ENCODE results near the gene CAPN3.

GRCh38 chr15:42456531-42456930 is 97.2 kb downstream of the CAPN3 start:
- TF ChIP-seq, protein P1, sequence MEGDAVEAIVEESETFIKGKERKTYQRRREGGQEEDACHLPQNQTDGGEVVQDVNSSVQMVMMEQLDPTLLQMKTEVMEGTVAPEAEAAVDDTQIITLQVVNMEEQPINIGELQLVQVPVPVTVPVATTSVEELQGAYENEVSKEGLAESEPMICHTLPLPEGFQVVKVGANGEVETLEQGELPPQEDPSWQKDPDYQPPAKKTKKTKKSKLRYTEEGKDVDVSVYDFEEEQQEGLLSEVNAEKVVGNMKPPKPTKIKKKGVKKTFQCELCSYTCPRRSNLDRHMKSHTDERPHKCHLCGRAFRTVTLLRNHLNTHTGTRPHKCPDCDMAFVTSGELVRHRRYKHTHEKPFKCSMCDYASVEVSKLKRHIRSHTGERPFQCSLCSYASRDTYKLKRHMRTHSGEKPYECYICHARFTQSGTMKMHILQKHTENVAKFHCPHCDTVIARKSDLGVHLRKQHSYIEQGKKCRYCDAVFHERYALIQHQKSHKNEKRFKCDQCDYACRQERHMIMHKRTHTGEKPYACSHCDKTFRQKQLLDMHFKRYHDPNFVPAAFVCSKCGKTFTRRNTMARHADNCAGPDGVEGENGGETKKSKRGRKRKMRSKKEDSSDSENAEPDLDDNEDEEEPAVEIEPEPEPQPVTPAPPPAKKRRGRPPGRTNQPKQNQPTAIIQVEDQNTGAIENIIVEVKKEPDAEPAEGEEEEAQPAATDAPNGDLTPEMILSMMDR (IDR thresholded peaks at IDR 0.05): no peak
- no peak for TF ChIP-seq EZH2phosphoT487 (IDR thresholded peaks at IDR 0.05)
